Neural cell (in vitro differentiated cells): Measurements from ENCODE around the gene LTB4R2. TPM values are rescaled to one million over a fixed set of nuclear protein-coding genes. Genes with fewer than 3 reads are reported as not detected.
A peak's percentile ranks its signal among the peaks of the same experiment; 100 is the strongest.

Experiments used
- H2AFZ ChIP-seq: fragments of 200-600, 300-800 bp; sonication (generic), shearing (Covaris generic); 2 replicates; pipeline ENCODE4 v1.6.0; 2014; ENCODE audit warnings: low read depth, mild to moderate bottlenecking, antibody characterized with exemption, low read length, moderate library complexity
- H3F3A ChIP-seq: fragments of 200-600 bp; shearing (Covaris generic); 2 replicates; pipeline ENCODE4 v1.6.1; 2016; ENCODE audit warnings: mild to moderate bottlenecking, moderate library complexity, mixed read lengths, antibody characterized with exemption, low read length; ENCODE audit not compliant: insufficient read depth, poor library complexity, severe bottlenecking
- H3K27ac ChIP-seq: fragments of 200-600, 300-800 bp; sonication (generic), shearing (Covaris generic); 2 replicates; pipeline ENCODE4 v1.5.1; 2014; ENCODE audit warnings: mild to moderate bottlenecking, low read length, moderate library complexity
- H3K27me3 ChIP-seq: fragments of 300-800, 200-600 bp; sonication (generic), shearing (Covaris generic); 2 replicates; pipeline ENCODE4 v1.6.0; 2014; ENCODE audit warnings: mild to moderate bottlenecking, low read depth, low read length, moderate library complexity; ENCODE audit not compliant: insufficient read depth
- H3K36me3 ChIP-seq: fragments of 300-800, 200-600 bp; sonication (generic), shearing (Covaris generic); 2 replicates; pipeline ENCODE4 v1.5.1; 2014; ENCODE audit warnings: mild to moderate bottlenecking, antibody characterized with exemption, low read length, moderate library complexity; ENCODE audit not compliant: insufficient read depth
- H3K4me2 ChIP-seq: fragments of 300-800, 200-600 bp; sonication (generic), shearing (Covaris generic); 2 replicates; pipeline ENCODE4 v1.6.0; 2014; ENCODE audit warnings: mild to moderate bottlenecking, low read length
- H3K4me3 ChIP-seq: fragments of 300-800, 200-600 bp; sonication (generic), shearing (Covaris generic); 2 replicates; pipeline ENCODE4 v1.5.1; 2014; ENCODE audit warnings: mild to moderate bottlenecking, low read length, moderate library complexity
- H3K79me2 ChIP-seq: fragments of 200-600 bp; shearing (Covaris generic); replicated peaks from 2 replicates; pipeline ENCODE4 v1.6.0; 2014; ENCODE audit warnings: mild to moderate bottlenecking, low read length, moderate library complexity; ENCODE audit not compliant: insufficient read depth
- H3K9ac ChIP-seq: fragments of 300-800, 200-600 bp; sonication (generic), shearing (Covaris generic); 2 replicates; pipeline ENCODE4 v1.6.1; 2016; ENCODE audit warnings: mild to moderate bottlenecking, low read length, mixed read lengths
- H3K9me2 ChIP-seq: fragments of 200-600 bp; shearing (Covaris generic); 2 replicates; pipeline ENCODE4 v1.6.1; 2016; ENCODE audit warnings: mild to moderate bottlenecking, low read length, mixed read lengths; ENCODE audit not compliant: insufficient read depth
- H3K9me3 ChIP-seq: fragments of 200-600, 300-800 bp; sonication (generic), shearing (Covaris generic); 2 replicates; pipeline ENCODE4 v1.6.1; 2016; ENCODE audit warnings: mild to moderate bottlenecking, mixed run types, low read length, moderate library complexity, mixed read lengths
- H4K20me1 ChIP-seq: fragments of 200-600 bp; shearing (Covaris generic); 2 replicates; pipeline ENCODE4 v1.6.1; 2016; ENCODE audit warnings: mild to moderate bottlenecking, mixed run types; ENCODE audit not compliant: insufficient read depth
- CTCF ChIP-seq: fragments of 450-650 bp; IDR thresholded peaks from 2 replicates; pipeline ENCODE4 v1.5.1; 2014; ENCODE audit warnings: antibody characterized with exemption, mild to moderate bottlenecking, moderate library complexity; ENCODE audit not compliant: poor library complexity, severe bottlenecking
- EP300 ChIP-seq: fragments of 450-650 bp; conservative IDR thresholded peaks from 2 replicates; pipeline ENCODE4 v1.6.1; 2014; ENCODE audit warnings: antibody characterized with exemption, mild to moderate bottlenecking, moderate library complexity; ENCODE audit not compliant: poor library complexity, severe bottlenecking
- EZH2 ChIP-seq: fragments of 200-600, 300-800 bp; shearing (Covaris generic), sonication (generic); IDR thresholded peaks from 2 replicates; pipeline ENCODE4 v1.6.1; 2014; ENCODE audit warnings: antibody characterized with exemption, low read length, borderline replicate concordance, mild to moderate bottlenecking; ENCODE audit not compliant: insufficient read depth, poor library complexity, severe bottlenecking
- MXI1 ChIP-seq: fragments of 450-650 bp; conservative IDR thresholded peaks from 2 replicates; pipeline ENCODE4 v1.6.1; 2014; ENCODE audit warnings: antibody characterized with exemption, mild to moderate bottlenecking; ENCODE audit not compliant: poor library complexity, severe bottlenecking
- POLR2AphosphoS5 ChIP-seq: IDR thresholded peaks from 2 replicates; pipeline ENCODE4 v1.6.1; 2012
- RAD21 ChIP-seq: fragments of 450-650 bp; conservative IDR thresholded peaks from 2 replicates; pipeline ENCODE4 v1.6.1; 2014; ENCODE audit warnings: antibody characterized with exemption, mild to moderate bottlenecking, moderate library complexity
- REST ChIP-seq: IDR thresholded peaks from 2 replicates; pipeline ENCODE4 v1.6.1; 2012; ENCODE audit warnings: borderline replicate concordance
- SMC3 ChIP-seq: fragments of 450-650 bp; conservative IDR thresholded peaks from 2 replicates; pipeline ENCODE4 v1.6.1; 2014; ENCODE audit warnings: antibody characterized with exemption, mild to moderate bottlenecking, moderate library complexity; ENCODE audit not compliant: poor library complexity
- TAF1 ChIP-seq: IDR thresholded peaks from 2 replicates; pipeline ENCODE4 v1.6.1; 2012; ENCODE audit warnings: low read depth
- polyA plus RNA-seq: library from polyadenylated mRNA; depleted of rRNA; stranded (reverse); fragments of >200 nt; gene quantifications from 2 replicates; pipeline ENCODE4 v1.2.3, GENCODE V29; 2014

LTB4R2 gene
- polyA plus RNA-seq, 1 donor from 2014 or later, result 5.0 TPM

GRCh38 chr14:24269910-24270536 lies 39.9 kb upstream of the LTB4R2 start:
- H3K4me3 ChIP-seq, result peak overlapping the region; percentile 88
- no peak overlapping the region for H3K9ac ChIP-seq
- no peak overlapping the region for H2AFZ ChIP-seq
- no peaks in the 10 kb centered on the region for H3F3A ChIP-seq
- H3K79me2 ChIP-seq, result no peaks in the 10 kb centered on the region
- no peak overlapping the region for H3K4me2 ChIP-seq
- H3K36me3 ChIP-seq, result no peaks in the 10 kb centered on the region
- no peaks in the 10 kb centered on the region for H3K9me2 ChIP-seq
- no peak overlapping the region for H3K27ac ChIP-seq
- no peaks in the 10 kb centered on the region for H4K20me1 ChIP-seq
- H3K9me3 ChIP-seq, result no peaks in the 10 kb centered on the region
- TF ChIP-seq TAF1 (no peak), RAD21 (no peak), EP300 (no peak), EZH2 (no peak), SMC3 (no peak), REST (no peak), MXI1 (no peak), CTCF (no peak), POLR2AphosphoS5 (no peak)
- no peaks in the 10 kb centered on the region for H3K27me3 ChIP-seq

- H4K20me1 ChIP-seq, result no peaks in the 10 kb centered on the region
- TF ChIP-seq SMC3 (no peak), POLR2AphosphoS5 (no peak), MXI1 (no peak), EZH2 (no peak), CTCF (no peak), RAD21 (no peak), EP300 (no peak), REST (no peak), TAF1 (no peak)
- H3K4me2 ChIP-seq, result peak overlapping the region; percentile 55
- H3K4me3 ChIP-seq, result peak overlapping the region; percentile 88
- H3K9ac ChIP-seq, result peak overlapping the region; percentile 86
- no peaks in the 10 kb centered on the region for H3K9me3 ChIP-seq
- no peaks in the 10 kb centered on the region for H3K36me3 ChIP-seq
- H3K27ac ChIP-seq, result peak overlapping the region; percentile 83
- H3F3A ChIP-seq, result no peaks in the 10 kb centered on the region
- no peaks in the 10 kb centered on the region for H3K9me2 ChIP-seq
- H2AFZ ChIP-seq, result peak overlapping the region; percentile 88
- no peaks in the 10 kb centered on the region for H3K79me2 ChIP-seq
- no peaks in the 10 kb centered on the region for H3K27me3 ChIP-seq
Observed at GRCh38 chr14:24270537-24271133, 39.3 kb upstream of the LTB4R2 start.
